Myocyte (in vitro differentiated cells): ENCODE data around the gene SREK1IP1. TPM values are rescaled to one million over a fixed set of nuclear protein-coding genes. Genes with fewer than 3 reads are reported as not detected.

ENCODE experiments used
- DNase-seq: peaks from one replicate; pipeline ENCODE4 v3.0.0-alpha.2; 2012; ENCODE audit warnings: low read depth
- polyA plus RNA-seq: library from polyadenylated mRNA; unstranded; fragments of >200 nt; gene quantifications from one replicate; pipeline ENCODE4 v1.2.1, GENCODE V29; 2012; ENCODE audit warnings: missing spikeins
- total RNA-seq: library from RNA; depleted of rRNA; stranded (reverse); fragments of >200 nt; gene quantifications from 2 replicates; pipeline ENCODE4 v1.2.3, GENCODE V29; 2014

The SREK1IP1 gene
- total RNA-seq, result 6.7 and 7.0 TPM in 2 replicates
- 5.1 TPM for polyA plus RNA-seq

DNA sequence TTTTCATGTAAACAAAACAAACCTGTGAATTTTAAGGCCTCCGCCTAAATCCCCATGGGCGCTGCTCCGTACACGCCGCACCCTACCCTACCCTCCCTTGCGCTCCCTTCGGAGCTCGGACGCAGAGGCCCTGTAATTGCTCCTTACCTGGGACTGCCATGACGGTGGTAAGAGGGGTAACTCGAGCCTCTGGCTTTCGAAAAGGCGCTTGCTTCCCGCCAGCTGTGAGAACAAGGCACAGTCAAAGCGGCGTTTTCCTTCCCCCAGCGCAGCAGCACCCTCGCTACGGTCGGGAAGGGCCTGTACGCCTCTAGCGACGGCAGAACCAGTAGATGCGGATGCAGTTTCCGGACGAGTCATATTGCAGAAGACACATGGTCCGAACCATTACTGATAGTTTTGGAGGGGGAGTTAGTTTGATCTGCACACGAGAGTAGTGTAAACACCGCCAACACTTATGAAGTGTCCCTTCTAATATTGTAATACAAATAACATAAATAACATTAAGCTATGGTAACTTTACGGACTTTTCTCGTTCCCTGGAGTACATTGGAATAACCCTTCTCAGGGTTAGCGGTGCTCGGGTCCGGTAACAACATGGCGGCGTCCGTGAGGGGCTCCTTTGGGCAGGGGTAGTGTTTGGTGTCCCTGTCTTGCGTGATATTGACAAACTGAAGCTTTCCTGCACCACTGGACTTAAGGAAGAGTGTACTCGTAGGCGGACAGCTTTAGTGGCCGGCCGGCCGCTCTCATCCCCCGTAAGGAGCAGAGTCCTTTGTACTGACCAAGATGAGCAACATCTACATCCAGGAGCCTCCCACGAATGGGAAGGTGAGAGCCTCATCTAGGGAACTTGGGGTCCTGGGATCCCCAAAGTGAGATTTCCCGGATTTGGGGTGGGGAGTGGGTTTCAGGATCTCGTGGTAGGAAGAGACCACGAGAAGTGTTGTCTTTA lies at the start of gene SREK1IP1, which contains the start of gene CWC27:
SREK1IP1 (minus strand) TSS at position 334 of the 955 bp plus-strand sequence; CDS start at position 160, 174 bp downstream.
CWC27 (plus strand) TSS at position 573 of the 955 bp plus-strand sequence; CDS start at position 790, 217 bp downstream.
- DNase-seq, result peak; percentile 94

DNA sequence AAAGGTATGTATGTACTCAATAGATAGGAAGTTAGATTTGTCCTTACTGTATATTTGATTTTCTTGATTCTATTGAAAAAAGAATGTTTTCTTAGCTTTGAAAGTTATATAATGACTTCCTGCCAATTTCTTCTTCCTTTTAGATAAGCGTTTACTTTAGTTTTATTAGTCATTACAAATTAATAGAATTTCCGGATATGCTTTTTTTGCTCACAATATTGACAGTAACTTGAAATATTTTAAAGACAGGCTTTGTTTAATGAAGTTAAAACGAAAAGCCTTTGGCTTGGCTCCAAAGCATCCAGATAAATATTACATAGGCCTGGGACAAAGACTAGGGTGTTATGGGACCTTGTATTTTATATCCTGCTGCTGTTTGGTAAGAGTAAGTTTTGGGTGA lies 49.8 kb upstream of the SREK1IP1 start:
- no peak for DNase-seq

DNA sequence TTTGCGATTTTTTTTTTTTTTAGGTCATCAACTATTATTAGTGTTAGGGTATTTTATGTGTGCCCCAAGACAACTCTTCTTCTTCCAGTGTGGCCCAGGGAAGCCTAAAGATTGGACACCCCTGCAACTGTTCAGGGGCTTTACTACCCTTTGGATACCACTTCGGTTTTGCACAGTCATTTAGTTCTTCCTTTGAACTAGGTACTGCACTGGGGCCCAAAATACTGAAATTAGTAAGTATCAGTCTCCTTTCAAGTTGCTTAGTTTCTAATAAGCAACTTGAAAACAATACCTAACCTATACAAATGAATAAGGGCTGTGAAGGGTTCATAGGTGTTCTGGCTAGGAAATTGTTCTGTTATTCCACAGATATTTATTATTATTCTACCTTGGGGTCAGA lies 45.6 kb upstream of the SREK1IP1 start:
- DNase-seq, result no peak

DNA sequence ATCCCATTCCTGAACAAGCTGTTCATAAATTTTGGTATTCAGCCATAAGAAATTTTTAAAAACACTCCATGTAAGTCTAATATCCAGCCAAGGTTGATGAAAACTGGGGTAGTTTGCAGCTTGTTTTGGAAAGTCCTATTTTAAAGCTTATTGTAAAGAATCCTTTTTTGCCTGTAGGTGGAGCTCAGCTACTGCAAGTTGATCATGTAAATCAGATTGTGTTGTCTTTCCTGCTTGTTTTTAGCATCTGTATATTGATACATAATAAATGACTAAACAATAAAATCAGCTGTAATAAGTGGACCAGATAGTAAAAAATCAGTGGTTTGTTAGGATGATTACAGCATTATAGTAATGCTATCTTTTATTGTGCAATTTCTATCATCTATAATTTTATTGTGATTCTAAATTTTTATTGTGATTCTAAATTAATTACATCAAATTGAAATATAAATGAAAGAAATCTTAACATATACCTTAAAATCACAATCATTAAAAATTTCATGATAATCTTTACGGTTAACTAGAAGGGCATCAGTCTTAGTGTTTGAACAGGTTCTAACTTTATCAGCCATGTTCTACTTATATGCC lies 42.7 kb upstream of the SREK1IP1 start:
- DNase-seq, result peak; percentile 57

DNA sequence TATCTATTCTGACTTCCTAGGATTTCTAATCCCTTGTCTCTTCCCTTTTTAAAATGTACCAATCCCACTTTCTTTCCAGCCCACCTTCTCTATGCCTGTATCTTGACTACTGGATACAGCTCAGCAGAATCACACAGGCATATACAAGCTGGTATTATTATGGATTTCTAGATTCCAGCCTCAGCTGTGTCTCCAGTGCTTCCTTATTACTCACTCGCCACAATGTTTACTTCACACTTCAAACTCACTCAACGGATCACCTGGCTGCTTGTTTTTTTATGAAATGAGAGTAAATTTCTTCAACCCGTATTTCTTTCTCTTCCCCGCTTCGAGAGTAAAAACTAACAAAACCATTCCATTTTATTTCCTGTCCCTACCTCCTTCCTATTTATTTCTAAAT lies 39.0 kb upstream of the SREK1IP1 start:
- DNase-seq, result no peak

DNA sequence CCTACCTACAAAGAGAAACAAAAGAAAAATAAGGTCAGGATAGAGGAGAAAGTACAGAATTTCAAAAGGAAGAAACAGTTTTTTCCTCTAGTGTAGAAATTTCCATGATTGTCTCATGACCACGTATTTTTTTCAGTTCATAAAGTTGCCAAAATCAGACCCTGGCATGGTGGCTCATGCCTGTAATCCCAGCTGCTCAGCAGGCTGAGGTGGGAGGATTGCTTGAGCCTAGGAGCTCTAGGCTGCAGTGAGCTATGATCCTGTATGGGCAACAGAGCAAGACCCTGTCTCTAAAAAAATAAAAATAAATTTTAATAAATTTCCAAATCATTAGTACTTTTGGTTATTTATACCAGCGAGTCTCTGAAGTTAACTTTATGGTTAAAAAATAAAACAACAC lies 38.0 kb upstream of the SREK1IP1 start:
- no peak for DNase-seq

DNA sequence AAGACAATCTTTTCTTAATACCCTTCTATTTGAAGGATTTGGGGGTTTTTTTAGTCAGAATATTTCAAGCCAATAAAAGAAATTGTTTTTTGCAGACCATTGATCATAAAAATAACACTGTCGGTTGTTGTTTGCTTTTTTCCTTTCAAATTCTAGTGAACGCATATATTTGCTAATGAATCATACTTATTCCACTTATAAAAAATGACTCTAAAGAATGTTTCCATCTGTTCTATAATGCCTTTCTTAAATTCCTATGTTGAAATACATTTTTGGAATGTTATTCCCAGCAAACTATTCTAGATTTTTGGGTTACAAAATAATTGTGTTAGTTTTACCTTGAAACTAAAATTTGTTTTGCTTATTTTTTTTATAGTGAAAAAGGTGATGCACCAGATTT lies 32.4 kb upstream of the SREK1IP1 start:
- DNase-seq, result no peak

DNA sequence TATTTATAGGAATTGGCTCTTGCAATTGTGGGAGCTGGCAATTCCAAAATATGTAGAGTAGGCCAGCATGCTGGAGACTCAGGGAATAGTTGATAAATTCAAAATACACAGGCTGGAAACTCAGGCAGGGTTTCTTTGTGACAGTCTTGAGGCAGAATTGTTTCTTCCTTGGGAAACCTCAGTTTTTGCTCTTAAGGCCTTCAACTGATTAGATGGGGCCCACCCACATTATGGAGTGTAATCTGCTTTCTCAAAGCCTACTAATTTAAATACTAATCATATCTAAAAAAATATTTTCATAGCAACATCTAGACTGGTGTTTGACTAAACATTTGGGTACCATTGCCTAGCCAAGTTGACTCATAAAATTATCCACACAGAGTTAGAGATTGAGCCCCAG lies 27.8 kb upstream of the SREK1IP1 start:
- DNase-seq, result no peak

DNA sequence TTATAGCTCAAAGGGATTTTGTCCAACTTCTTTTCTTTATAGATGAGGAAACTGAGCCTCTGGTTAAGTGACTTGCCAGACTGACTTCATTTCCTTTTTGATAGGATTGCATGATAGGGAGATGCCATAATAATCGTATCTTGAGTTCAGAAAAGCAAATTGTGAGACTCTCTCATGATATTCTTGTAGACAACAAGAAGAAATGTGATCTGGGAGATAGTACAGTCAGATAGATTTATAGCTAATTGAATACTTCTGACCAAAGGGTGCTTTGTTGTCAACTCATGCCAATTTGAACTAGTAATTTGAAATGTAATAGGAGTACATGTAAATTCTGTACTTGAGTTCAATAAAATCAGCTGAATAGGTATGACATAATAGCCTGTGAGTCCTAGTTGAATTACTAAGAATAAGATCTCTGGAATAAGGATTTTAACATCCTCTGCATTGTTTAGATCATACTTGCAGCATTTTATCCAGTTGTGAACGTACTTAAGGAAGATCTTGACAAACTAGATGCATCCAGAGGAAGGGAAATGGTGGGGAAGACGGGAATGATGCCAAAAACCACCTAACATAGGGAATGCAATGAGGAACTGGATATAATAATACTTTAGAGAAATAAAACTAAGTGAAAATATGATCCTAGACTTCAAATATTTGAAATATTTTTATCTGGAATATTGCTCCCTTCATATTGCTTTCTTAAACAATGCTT lies 25.7 kb upstream of the SREK1IP1 start:
- DNase-seq, result no peak

DNA sequence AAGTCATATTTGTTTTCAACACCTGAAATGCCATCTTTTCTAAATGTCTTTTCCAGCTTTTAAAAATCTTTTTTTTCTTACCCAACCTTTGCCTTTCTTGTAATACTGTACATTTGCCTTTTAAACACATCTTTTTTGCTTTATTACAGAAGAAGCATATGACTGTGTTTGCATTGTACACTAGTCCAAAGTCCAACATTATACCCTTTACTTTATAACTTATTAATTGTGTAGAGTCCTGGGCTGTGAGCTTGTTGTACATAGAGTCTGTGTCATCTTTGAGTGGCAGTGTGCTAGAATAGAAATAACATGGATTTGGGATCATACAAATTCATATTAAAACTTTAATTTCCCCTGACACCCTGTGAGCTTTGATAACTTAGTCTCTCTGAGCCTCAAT lies 24.0 kb upstream of the SREK1IP1 start:
- no peak for DNase-seq

DNA sequence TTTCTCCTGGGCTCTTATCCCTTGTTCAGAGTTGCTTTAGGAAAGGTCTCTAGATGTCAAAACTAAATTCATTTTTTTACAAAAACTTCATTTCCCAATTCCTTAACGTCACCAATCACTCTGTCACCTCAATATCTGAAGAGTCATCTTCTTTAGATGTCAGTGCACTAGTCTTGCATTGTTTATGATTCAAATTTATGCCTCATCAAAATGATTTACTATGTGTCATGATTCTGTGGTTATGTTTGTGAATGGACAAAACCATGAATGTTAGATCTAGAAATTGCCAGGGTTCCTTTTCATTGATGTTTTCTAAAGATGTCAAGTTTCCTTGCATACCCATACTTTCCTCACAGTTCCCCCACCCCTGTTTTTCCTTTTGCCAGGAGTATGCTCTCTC lies 21.7 kb upstream of the SREK1IP1 start:
- no peak for DNase-seq

DNA sequence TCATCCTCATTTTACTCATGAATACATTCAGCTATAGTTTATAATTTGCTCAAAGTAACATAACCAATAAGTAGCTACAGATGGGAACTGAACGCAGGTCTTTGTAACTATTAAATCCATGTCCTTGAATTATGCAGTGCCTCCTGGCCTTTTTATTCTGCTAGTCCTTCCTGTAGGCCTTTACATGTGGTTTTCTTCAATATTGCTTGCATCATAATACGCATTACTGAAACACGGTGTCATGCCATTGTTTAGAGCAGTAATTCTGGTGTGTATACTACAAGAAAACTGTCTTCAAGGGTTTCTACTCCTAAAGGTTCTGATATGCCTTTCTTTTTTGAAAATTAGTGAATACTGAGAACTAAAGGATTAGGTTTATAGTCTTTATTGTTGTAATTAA lies 21.0 kb upstream of the SREK1IP1 start:
- no peak for DNase-seq

DNA sequence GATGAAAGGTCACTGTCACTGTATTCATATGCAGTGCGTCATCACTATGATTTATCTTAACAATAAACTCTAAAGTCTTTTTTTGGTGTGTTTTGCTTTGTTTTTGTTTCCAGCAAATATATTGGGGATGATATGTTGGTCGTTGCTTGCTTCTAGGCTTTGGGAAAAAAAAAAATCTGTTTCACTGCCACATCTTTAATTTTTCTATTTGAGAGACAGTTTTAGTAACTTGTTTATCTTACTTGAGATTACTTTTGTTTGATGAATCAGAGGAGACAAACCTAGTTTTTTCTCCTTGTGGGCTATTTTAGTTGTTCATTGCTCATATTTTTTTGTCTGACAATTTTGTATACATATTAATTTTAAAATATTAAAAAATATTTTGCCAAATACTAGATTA lies 19.7 kb upstream of the SREK1IP1 start:
- DNase-seq, result no peak

DNA sequence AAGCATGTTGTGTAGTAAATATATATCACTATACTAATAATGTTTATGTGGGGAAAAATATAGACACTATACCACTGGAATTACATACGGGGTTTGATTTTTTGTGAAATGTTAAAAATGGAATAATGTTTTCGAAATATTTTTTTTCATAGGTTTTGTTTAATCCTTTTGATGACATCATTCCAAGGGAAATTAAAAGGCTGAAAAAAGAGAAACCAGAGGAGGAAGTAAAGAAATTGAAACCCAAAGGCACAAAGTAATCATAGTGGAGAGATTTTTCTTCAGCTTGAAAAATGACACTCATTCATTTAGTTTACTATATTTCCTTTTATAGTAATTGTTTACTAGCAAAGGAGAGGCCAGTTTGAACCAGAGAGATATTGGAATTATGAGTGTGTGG lies 17.9 kb upstream of the SREK1IP1 start:
- no peak for DNase-seq

DNA sequence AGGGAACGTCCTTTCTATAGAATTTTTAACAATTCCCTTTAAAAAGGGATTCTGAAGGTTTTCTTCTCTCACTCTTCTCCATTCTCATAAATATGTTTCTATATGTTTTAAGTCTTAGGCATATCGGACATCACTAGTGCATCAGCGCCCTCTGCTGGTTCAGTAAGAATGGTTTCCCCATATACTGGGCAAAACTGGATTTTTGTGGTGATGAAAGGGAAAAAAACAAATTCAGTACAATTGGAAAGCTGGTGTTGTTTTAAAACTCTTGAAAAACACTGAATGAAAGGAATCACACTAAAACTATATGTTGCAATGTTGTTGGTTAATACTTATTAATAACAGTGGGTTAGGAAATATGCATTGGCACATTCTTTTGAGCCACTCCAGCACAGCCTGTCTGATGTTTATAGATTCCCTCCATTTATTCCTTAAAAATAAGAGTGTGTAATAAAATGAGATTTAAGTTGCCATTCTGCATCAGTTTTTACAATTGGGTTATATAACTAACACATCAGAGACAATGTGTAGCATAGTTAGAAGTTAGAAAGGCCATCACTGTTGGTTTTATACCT lies 16.0 kb upstream of the SREK1IP1 start:
- DNase-seq, result peak; percentile 79

DNA sequence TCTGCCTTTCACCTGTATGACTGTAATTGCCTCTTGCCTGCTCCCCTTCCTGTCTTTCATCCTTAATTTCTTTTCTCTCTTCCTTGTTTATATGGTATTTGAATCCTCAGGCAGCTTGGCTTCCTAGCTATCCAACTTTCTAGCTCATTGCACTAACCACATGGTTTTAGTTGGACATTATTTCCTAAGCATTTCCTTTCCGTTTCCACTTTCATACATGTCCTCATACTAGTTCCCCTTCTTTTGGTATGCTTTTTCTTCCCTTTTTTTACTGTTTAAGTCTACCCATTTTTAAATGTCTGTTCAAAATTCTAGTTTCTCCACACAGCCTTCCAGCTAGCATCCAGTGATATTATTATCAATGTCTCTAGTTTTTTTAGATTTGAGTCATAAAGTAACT lies 6.8 kb upstream of the SREK1IP1 start:
- DNase-seq, result no peak

DNA sequence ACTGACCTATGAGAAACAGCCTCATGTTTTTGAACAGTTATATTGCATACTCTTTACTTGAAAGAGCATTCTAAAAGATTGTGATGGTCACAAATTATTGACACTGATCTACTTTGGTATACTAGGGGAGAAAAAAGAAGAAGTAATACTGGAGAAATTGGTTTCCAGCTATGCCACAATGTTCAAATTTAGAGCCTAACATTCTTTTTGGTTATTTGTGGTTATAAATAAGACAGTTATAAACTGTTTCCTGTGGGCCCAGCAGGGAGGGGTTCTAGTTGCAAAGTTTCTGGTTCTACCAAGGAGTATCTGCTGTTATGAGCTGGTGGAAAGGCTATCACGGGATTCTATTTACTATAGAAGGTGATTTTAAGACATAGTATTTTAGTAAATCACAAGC lies 5.0 kb upstream of the SREK1IP1 start:
- peak; percentile 5 for DNase-seq

DNA sequence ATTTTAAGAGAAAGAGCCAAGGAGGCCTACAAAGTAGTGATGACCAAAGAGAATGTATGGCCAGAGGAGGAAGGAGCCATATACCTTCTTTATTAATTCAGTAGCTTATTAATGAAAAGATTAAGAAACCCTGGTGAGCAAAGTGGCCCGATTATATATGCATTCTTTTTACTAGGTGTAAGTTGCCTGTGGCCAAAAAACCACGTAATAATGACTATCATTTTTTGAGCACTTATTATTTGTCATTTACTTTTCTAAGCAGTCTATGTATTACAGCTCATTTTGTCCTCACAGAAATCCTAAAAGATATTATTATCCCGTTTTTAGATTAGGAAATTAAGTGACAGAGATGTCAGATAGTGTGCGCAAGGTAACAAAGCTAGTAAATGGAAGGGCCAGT lies 3.2 kb upstream of the SREK1IP1 start:
- DNase-seq, result no peak

DNA sequence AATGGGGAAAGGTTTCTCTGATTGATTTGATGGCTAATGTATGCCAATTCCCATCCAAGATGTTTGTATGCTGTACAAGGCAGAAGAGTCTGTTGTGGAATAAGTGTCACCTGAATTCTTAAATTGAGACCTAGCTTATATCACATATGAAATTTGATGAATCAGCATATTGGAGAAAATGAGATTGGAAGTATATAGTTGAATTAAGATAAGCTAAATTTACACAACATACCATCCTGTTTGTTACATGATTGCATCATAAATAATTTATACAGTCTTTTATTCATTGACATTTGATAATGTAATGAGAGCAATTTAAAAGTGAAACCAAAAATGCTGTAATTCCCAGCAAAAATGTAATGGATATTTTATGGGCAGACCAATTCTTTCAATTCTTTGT lies 1.4 kb upstream of the SREK1IP1 start:
- no peak for DNase-seq

DNA sequence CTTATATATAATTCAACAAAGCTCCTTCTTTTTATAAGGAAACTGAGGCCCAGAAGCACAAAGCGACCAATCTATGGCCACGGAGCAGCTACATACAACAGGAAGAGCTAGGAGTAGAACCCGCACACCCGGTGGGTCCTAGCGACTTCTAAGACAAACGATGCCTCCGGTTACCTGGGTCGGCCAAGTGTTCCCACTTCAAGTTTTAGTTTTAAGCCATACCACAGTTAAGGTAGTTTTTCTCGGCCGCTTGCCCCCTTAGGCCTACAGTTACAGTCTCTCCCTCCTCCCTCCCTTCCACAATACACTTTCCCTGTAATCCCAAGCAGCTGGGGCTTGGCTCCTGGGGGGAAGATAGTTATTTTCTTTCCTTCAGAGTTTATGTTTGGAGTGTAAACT lies 533 bp downstream of the SREK1IP1 start:
- no peak for DNase-seq

DNA sequence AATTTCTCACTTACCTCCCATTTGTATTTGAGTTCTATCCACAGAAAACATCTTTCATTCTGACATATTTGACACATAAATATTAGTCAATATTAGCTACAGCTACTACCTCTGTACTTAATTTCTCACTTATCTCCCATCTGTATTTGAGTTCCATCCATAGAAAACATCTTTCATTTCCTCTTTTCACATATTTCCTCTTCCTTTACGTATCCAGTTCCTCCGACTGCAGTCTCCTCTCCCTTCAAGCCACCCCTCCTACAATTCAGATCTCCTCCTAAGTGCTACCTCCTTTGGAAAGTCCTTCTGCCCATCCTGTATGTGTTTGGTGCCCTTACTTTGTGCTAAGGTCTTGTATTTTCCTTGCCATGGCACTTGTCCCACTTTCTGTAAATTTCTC lies 1.6 kb downstream of the SREK1IP1 start:
- no peak for DNase-seq
